Measurements from ENCODE around the gene SIGLEC7.
A peak's percentile ranks its signal among the peaks of the same experiment; 100 is the strongest.

Gene SIGLEC7

DNA sequence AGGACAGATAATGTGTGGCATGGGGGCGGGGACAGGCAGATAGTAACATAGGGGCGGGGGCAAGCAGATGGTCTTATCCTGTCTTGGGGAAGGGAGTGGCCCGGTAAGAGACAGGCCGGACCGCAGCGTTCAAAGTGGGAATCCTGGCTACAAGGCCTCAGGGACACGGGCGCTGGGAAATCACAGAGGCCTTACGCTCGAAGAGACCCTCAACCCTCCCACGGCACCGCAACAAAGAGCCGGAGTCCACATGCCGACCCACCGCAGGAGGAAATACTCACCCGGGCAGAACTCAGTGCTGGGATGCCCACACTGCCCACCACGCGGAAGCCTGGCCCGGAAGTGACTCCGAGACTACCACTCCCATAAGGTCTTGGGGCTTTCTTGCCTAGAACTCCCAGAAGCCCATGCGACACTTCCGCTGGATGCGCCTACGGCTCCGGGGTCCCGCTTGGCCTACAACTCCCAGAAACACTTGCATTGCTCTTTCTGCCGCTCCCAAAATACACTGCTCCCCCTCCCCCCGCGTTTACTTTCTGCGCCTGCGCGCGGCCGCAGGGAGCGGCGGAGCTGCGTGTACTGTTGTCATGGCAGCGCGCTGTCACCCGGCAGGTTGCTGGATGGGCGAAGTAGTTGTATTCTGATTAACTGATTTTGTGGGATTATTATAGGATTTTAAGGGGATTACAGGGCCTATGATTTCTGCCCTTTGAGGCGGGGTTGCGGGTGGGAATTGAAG lies 33.9 kb upstream of the SIGLEC7 start, which contains the start of gene CTU1 (continued):
- TF ChIP-seq ZNF19 (tag by site-specific recombination; IDR thresholded peaks at IDR 0.05; ENCODE audit: low read depth) = no peak
- TF ChIP-seq ZNF701 (tag by site-specific recombination; IDR thresholded peaks at IDR 0.05) = no peak
- peak; percentile 98 for TF ChIP-seq ZNF610 (tag by site-specific recombination; IDR thresholded peaks at IDR 0.05; ENCODE audit: borderline replicate concordance)
- no peak for TF ChIP-seq ZNF561 (tag by site-specific recombination; IDR thresholded peaks at IDR 0.05; ENCODE audit: borderline replicate concordance)
- TF ChIP-seq ZBTB20 (tag by site-specific recombination; IDR thresholded peaks at IDR 0.05) = peak; percentile 48; the same call in 1 of the 2 replicates
- TF ChIP-seq SCRT2 (tag by site-specific recombination; IDR thresholded peaks at IDR 0.05) = no peak
- TF ChIP-seq ZNF473 (tag by site-specific recombination; IDR thresholded peaks at IDR 0.05) = no peak
- TF ChIP-seq ZNF510 (tag by site-specific recombination; IDR thresholded peaks at IDR 0.05; ENCODE audit: insufficient replicate concordance) = no peak
- TF ChIP-seq ZNF785 (tag by site-specific recombination; IDR thresholded peaks at IDR 0.05) = no peak
- TF ChIP-seq ZBTB7A (tag by site-specific recombination; IDR thresholded peaks at IDR 0.05; ENCODE audit: low read depth) = no peak
- TF ChIP-seq ZNF654 (tag by site-specific recombination; IDR thresholded peaks at IDR 0.05; ENCODE audit: low read depth) = no peak
- no peak for TF ChIP-seq ZNF2 (tag by site-specific recombination; IDR thresholded peaks at IDR 0.05)
- no peak for TF ChIP-seq ZNF175 (tag by site-specific recombination; IDR thresholded peaks at IDR 0.05)
- TF ChIP-seq ZNF311 (tag by site-specific recombination; IDR thresholded peaks at IDR 0.05; ENCODE audit: borderline replicate concordance) = no peak
- 0 out of 2 replicates have a peak, but pooled peaks have one; percentile 2 for TF ChIP-seq ZNF623 (tag by site-specific recombination; IDR thresholded peaks at IDR 0.05)
- TF ChIP-seq OSR2 (tag by site-specific recombination; IDR thresholded peaks at IDR 0.05) = no peak
- TF ChIP-seq ZNF629 (tag by site-specific recombination; IDR thresholded peaks at IDR 0.05) = peak; percentile 49; the same call in 1 of the 2 replicates
- no peak for TF ChIP-seq ZNF350 (tag by site-specific recombination; IDR thresholded peaks at IDR 0.05)
- peak; percentile 85 for TF ChIP-seq SP3 (tag by site-specific recombination; IDR thresholded peaks at IDR 0.05)
- TF ChIP-seq EGR2 (tag by site-specific recombination; IDR thresholded peaks at IDR 0.05; ENCODE audit: low read depth) = peak; percentile 40; the same call in 1 of the 2 replicates
- no peak; the same call in 1 of the 2 replicates for TF ChIP-seq ZIC2 (tag by site-specific recombination; IDR thresholded peaks at IDR 0.05)
- TF ChIP-seq ZNF830 (tag by site-specific recombination; IDR thresholded peaks at IDR 0.05; ENCODE audit: low read depth) = no peak
- TF ChIP-seq, protein P1, sequence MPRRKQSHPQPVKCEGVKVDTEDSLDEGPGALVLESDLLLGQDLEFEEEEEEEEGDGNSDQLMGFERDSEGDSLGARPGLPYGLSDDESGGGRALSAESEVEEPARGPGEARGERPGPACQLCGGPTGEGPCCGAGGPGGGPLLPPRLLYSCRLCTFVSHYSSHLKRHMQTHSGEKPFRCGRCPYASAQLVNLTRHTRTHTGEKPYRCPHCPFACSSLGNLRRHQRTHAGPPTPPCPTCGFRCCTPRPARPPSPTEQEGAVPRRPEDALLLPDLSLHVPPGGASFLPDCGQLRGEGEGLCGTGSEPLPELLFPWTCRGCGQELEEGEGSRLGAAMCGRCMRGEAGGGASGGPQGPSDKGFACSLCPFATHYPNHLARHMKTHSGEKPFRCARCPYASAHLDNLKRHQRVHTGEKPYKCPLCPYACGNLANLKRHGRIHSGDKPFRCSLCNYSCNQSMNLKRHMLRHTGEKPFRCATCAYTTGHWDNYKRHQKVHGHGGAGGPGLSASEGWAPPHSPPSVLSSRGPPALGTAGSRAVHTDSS (tag by site-specific recombination; IDR thresholded peaks at IDR 0.05) = no peak
- TF ChIP-seq, protein P2, sequence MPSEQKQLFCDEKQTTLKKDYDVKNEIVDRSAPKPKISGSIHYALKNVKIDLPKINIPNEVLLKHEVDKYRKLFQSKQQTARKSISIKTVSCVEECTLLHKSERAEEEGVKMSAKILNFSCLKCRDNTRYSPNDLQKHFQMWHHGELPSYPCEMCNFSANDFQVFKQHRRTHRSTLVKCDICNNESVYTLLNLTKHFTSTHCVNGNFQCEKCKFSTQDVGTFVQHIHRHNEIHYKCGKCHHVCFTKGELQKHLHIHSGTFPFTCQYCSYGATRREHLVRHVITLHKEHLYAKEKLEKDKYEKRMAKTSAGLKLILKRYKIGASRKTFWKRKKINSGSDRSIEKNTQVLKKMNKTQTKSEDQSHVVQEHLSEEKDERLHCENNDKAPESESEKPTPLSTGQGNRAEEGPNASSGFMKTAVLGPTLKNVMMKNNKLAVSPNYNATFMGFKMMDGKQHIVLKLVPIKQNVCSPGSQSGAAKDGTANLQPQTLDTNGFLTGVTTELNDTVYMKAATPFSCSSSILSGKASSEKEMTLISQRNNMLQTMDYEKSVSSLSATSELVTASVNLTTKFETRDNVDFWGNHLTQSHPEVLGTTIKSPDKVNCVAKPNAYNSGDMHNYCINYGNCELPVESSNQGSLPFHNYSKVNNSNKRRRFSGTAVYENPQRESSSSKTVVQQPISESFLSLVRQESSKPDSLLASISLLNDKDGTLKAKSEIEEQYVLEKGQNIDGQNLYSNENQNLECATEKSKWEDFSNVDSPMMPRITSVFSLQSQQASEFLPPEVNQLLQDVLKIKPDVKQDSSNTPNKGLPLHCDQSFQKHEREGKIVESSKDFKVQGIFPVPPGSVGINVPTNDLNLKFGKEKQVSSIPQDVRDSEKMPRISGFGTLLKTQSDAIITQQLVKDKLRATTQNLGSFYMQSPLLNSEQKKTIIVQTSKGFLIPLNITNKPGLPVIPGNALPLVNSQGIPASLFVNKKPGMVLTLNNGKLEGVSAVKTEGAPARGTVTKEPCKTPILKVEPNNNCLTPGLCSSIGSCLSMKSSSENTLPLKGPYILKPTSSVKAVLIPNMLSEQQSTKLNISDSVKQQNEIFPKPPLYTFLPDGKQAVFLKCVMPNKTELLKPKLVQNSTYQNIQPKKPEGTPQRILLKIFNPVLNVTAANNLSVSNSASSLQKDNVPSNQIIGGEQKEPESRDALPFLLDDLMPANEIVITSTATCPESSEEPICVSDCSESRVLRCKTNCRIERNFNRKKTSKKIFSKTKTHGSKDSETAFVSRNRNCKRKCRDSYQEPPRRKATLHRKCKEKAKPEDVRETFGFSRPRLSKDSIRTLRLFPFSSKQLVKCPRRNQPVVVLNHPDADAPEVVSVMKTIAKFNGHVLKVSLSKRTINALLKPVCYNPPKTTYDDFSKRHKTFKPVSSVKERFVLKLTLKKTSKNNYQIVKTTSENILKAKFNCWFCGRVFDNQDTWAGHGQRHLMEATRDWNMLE (tag by site-specific recombination; conservative IDR thresholded peaks at IDR 0.05; ENCODE audit: low read depth) = peak; percentile 50; the same call in 1 of the 2 replicates
- TF ChIP-seq ZNF335 (tag by site-specific recombination; conservative IDR thresholded peaks at IDR 0.05) = peak; percentile 79
- no peak for TF ChIP-seq ZNF23 (tag by site-specific recombination; IDR thresholded peaks at IDR 0.05; ENCODE audit: borderline replicate concordance)
- TF ChIP-seq ZXDB (tag by site-specific recombination; IDR thresholded peaks at IDR 0.05) = peak; percentile 82
- TF ChIP-seq ZNF768 (tag by site-specific recombination; IDR thresholded peaks at IDR 0.05) = no peak
- TF ChIP-seq ZNF48 (tag by site-specific recombination; IDR thresholded peaks at IDR 0.05) = no peak
- TF ChIP-seq, protein P3, sequence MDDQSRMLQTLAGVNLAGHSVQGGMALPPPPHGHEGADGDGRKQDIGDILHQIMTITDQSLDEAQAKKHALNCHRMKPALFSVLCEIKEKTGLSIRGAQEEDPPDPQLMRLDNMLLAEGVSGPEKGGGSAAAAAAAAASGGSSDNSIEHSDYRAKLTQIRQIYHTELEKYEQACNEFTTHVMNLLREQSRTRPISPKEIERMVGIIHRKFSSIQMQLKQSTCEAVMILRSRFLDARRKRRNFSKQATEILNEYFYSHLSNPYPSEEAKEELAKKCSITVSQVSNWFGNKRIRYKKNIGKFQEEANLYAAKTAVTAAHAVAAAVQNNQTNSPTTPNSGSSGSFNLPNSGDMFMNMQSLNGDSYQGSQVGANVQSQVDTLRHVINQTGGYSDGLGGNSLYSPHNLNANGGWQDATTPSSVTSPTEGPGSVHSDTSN (CRISPR knock-in tag; IDR thresholded peaks at IDR 0.05) = no peak
- no peak for TF ChIP-seq ZNF140 (tag by site-specific recombination; IDR thresholded peaks at IDR 0.05)
- TF ChIP-seq WT1 (tag by site-specific recombination; IDR thresholded peaks at IDR 0.05) = no peak
- TF ChIP-seq ZNF146 (tag by site-specific recombination; IDR thresholded peaks at IDR 0.05) = no peak
- TF ChIP-seq ZNF202 (tag by site-specific recombination; IDR thresholded peaks at IDR 0.05; ENCODE audit: borderline replicate concordance) = no peak

Measured in HEK293 (cell line).